HG03066 (cell line): ENCODE results near the gene UBE2E2.
A peak's percentile ranks its signal among the peaks of the same experiment; 100 is the strongest.

Experiments
- ATAC-seq: cut with Tn5 transposase; IDR thresholded peaks from one replicate; pipeline ENCODE4 v1.9.1; 2021; ENCODE audit warnings: low read depth; ENCODE audit not compliant: unreplicated experiment

The UBE2E2 gene

GRCh38 chr3:23425410-23425809, 222.3 kb downstream of the UBE2E2 start:
- ATAC-seq: no peak

- ATAC-seq: peak; percentile 50
Observed at GRCh38 chr3:23430781-23431398, 227.8 kb downstream of the UBE2E2 start.

GRCh38 chr3:23431764-23432163, 228.6 kb downstream of the UBE2E2 start:
- no peak for ATAC-seq

GRCh38 chr3:23435318-23435717, 232.2 kb downstream of the UBE2E2 start:
- no peak for ATAC-seq

GRCh38 chr3:23435904-23436303, 232.8 kb downstream of the UBE2E2 start:
- no peak for ATAC-seq

GRCh38 chr3:23437484-23438145, 234.5 kb downstream of the UBE2E2 start:
- no peak for ATAC-seq

GRCh38 chr3:23438657-23439056, 235.5 kb downstream of the UBE2E2 start:
- ATAC-seq: no peak

- ATAC-seq: no peak
Observed at GRCh38 chr3:23439080-23439479, 236.0 kb downstream of the UBE2E2 start.

GRCh38 chr3:23440416-23441294, 237.5 kb downstream of the UBE2E2 start:
- ATAC-seq: no peak

- ATAC-seq: peak; percentile 55
Observed at GRCh38 chr3:23442598-23443383, 239.7 kb downstream of the UBE2E2 start.

- ATAC-seq: no peak
Observed at GRCh38 chr3:23444386-23444785, 241.3 kb downstream of the UBE2E2 start.

- no peak for ATAC-seq
Observed at GRCh38 chr3:23446301-23446700, 243.2 kb downstream of the UBE2E2 start.

- ATAC-seq: no peak
Observed at GRCh38 chr3:23448998-23449537, 245.9 kb downstream of the UBE2E2 start.

GRCh38 chr3:23450051-23450450, 246.9 kb downstream of the UBE2E2 start:
- ATAC-seq: no peak

- ATAC-seq: no peak
Observed at GRCh38 chr3:23450806-23451205, 247.7 kb downstream of the UBE2E2 start.

- ATAC-seq: no peak
Observed at GRCh38 chr3:23452408-23452807, 249.3 kb downstream of the UBE2E2 start.

GRCh38 chr3:23455084-23455483, 252.0 kb downstream of the UBE2E2 start:
- no peak for ATAC-seq

- no peak for ATAC-seq
Observed at GRCh38 chr3:23455775-23456174, 252.6 kb downstream of the UBE2E2 start.

- ATAC-seq: no peak
Observed at GRCh38 chr3:23457697-23458096, 254.6 kb downstream of the UBE2E2 start.

GRCh38 chr3:23459465-23459864, 256.3 kb downstream of the UBE2E2 start:
- ATAC-seq: no peak
